Measurements from ENCODE around the gene DRC1.

DRC1 gene

GRCh38 chr2:26400723-26401122, 997 bp upstream of the DRC1 start:
- DNase-seq: no peak

GRCh38 chr2:26407526-26407925, 5.8 kb downstream of the DRC1 start:
- DNase-seq: no peak

- no peak for DNase-seq
These were observed 8.1 kb downstream of the DRC1 start for GRCh38 chr2:26409785-26410184.

- DNase-seq: peak; percentile 54
These were observed 9.1 kb downstream of the DRC1 start for GRCh38 chr2:26410764-26411243.

- DNase-seq: peak; percentile 57
These were observed 9.7 kb downstream of the DRC1 start for GRCh38 chr2:26411419-26411818.

GRCh38 chr2:26412091-26412673, 10.5 kb downstream of the DRC1 start:
- peak; percentile 98 for DNase-seq

- DNase-seq: peak; percentile 32
These were observed 12.6 kb downstream of the DRC1 start for GRCh38 chr2:26414311-26414710.

- no peak for DNase-seq
These were observed 20.2 kb downstream of the DRC1 start for GRCh38 chr2:26421961-26422360.

- no peak for DNase-seq
These were observed 21.4 kb downstream of the DRC1 start for GRCh38 chr2:26422947-26423629.

- DNase-seq: no peak
These were observed 22.0 kb downstream of the DRC1 start for GRCh38 chr2:26423750-26424149.

- no peak for DNase-seq
These were observed 22.5 kb downstream of the DRC1 start for GRCh38 chr2:26424221-26424620.

- DNase-seq: no peak
These were observed 27.1 kb downstream of the DRC1 start for GRCh38 chr2:26428846-26429245.

- no peak for DNase-seq
These were observed 28.3 kb downstream of the DRC1 start for GRCh38 chr2:26429779-26430578.

GRCh38 chr2:26430826-26431225, 29.1 kb downstream of the DRC1 start:
- no peak for DNase-seq

GRCh38 chr2:26432363-26432762, 30.6 kb downstream of the DRC1 start:
- no peak for DNase-seq

- no peak for DNase-seq
These were observed 31.1 kb downstream of the DRC1 start for GRCh38 chr2:26432859-26433258.

- no peak for DNase-seq
These were observed 33.4 kb downstream of the DRC1 start for GRCh38 chr2:26435106-26435505.

- DNase-seq: no peak
These were observed 36.8 kb downstream of the DRC1 start for GRCh38 chr2:26438526-26438925.

GRCh38 chr2:26438926-26439325, 37.2 kb downstream of the DRC1 start:
- DNase-seq: no peak

GRCh38 chr2:26442301-26442700, 40.6 kb downstream of the DRC1 start:
- DNase-seq: peak; percentile 54

GRCh38 chr2:26442707-26443106, 41.0 kb downstream of the DRC1 start:
- DNase-seq: no peak

GRCh38 chr2:26444236-26444635, 42.5 kb downstream of the DRC1 start:
- no peak for DNase-seq

- DNase-seq: no peak
These were observed 46.9 kb downstream of the DRC1 start for GRCh38 chr2:26448651-26449050.
